SJCRH30 (cell line): ENCODE measurements around the gene ACAN. TPM values are rescaled to one million over a fixed set of nuclear protein-coding genes. Genes with fewer than 3 reads are reported as not detected.
A peak's percentile ranks its signal among the peaks of the same experiment; 100 is the strongest.

Source experiments
- DNase-seq, 2 experiments: peaks; one replicate each; pipeline ENCODE4 v3.0.0-alpha.2; 2015 to 2020
- H3K27ac ChIP-seq: fragments of 250-450 bp; sonication (Bioruptor Pico); 2 replicates; pipeline ENCODE4 v1.5.1; 2020; ENCODE audit warnings: mild to moderate bottlenecking, moderate library complexity
- H3K27me3 ChIP-seq: fragments of 250-450 bp; sonication (Bioruptor Pico); 2 replicates; pipeline ENCODE4 v1.5.1; 2020; ENCODE audit warnings: mild to moderate bottlenecking, moderate library complexity
- H3K36me3 ChIP-seq: fragments of 250-450 bp; sonication (Bioruptor Pico); 2 replicates; pipeline ENCODE4 v1.5.1; 2020; ENCODE audit warnings: mild to moderate bottlenecking, moderate library complexity
- H3K4me1 ChIP-seq: fragments of 250-450 bp; sonication (Bioruptor Pico); 2 replicates; pipeline ENCODE4 v1.5.1; 2020; ENCODE audit warnings: mild to moderate bottlenecking, moderate library complexity
- H3K4me3 ChIP-seq: fragments of 250-450 bp; sonication (Bioruptor Pico); 2 replicates; pipeline ENCODE4 v1.5.1; 2020; ENCODE audit warnings: mild to moderate bottlenecking, moderate library complexity
- H3K9me3 ChIP-seq: fragments of 250-450 bp; sonication (Bioruptor Pico); replicated peaks from 2 replicates; pipeline ENCODE4 v1.5.1; 2020; ENCODE audit warnings: mild to moderate bottlenecking, moderate library complexity
- total RNA-seq: library from RNA; depleted of rRNA; stranded (reverse); fragments of >200 nt; shearing (Covaris generic); gene quantifications from 2 replicates; pipeline ENCODE4 v1.2.3, GENCODE V29; 2014; rRNA removed

Gene ACAN
- total RNA-seq = not detected in 2 replicates

GRCh38 chr15:88803241-88803919, at the start of gene ACAN:
ACAN (plus strand) TSS chr15:88803436; CDS start chr15:88836207, 32,771 bp downstream.
- no peaks in the 10 kb centered on the region for H3K36me3 ChIP-seq
- H3K9me3 ChIP-seq = no peaks in the 10 kb centered on the region
- no peak within 1 kb of the TSS for H3K4me3 ChIP-seq
- no peak for DNase-seq
- no peaks in the 10 kb centered on the region for H3K27me3 ChIP-seq
- H3K4me1 ChIP-seq = no peaks in the 10 kb centered on the region
- H3K27ac ChIP-seq = no peak within 1 kb of the TSS

- Histone ChIP-seq H3K36me3 (no peaks in the 10 kb centered on the region), H3K9me3 (no peaks in the 10 kb centered on the region), H3K27me3 (no peaks in the 10 kb centered on the region), H3K27ac (no peak overlapping the region), H3K4me1 (no peaks in the 10 kb centered on the region), H3K4me3 (no peak overlapping the region)
- no peak for DNase-seq
Measured at GRCh38 chr15:88756521-88756920, 46.7 kb upstream of the ACAN start.

- no peaks in the 10 kb centered on the region for H3K9me3 ChIP-seq
- no peaks in the 10 kb centered on the region for H3K4me1 ChIP-seq
- no peak overlapping the region for H3K4me3 ChIP-seq
- no peak overlapping the region for H3K27ac ChIP-seq
- no peaks in the 10 kb centered on the region for H3K27me3 ChIP-seq
- H3K36me3 ChIP-seq = no peaks in the 10 kb centered on the region
- DNase-seq = no peak
Measured at GRCh38 chr15:88756921-88757320, 46.3 kb upstream of the ACAN start.

- Histone ChIP-seq H3K27me3 (0 out of 2 replicates have a peak, but pooled peaks cover 2% of the 10 kb centered on the region), H3K36me3 (no peaks in the 10 kb centered on the region)
Measured at GRCh38 chr15:88759872-88760271, 43.4 kb upstream of the ACAN start.

GRCh38 chr15:88764448-88764847, 38.8 kb upstream of the ACAN start:
- Histone ChIP-seq H3K27ac (no peak overlapping the region), H3K4me1 (no peaks in the 10 kb centered on the region), H3K4me3 (no peak overlapping the region), H3K9me3 (no peaks in the 10 kb centered on the region), H3K36me3 (no peaks in the 10 kb centered on the region), H3K27me3 (peaks cover 8% of the 10 kb centered on the region; the same call in 1 of the 2 replicates)
- no peak for DNase-seq

More at GRCh38 chr15:88759872-88760271, 43.4 kb upstream of the ACAN start:
- Histone ChIP-seq H3K27ac (no peak overlapping the region), H3K9me3 (no peaks in the 10 kb centered on the region), H3K4me1 (no peaks in the 10 kb centered on the region), H3K4me3 (no peak overlapping the region)
- DNase-seq = no peak

- Histone ChIP-seq H3K4me1 (no peaks in the 10 kb centered on the region), H3K27me3 (peaks cover 8% of the 10 kb centered on the region; the same call in 1 of the 2 replicates), H3K4me3 (no peak overlapping the region), H3K27ac (no peak overlapping the region), H3K9me3 (no peaks in the 10 kb centered on the region; the same call in 1 of the 2 replicates), H3K36me3 (no peaks in the 10 kb centered on the region)
- DNase-seq = no peak
Measured at GRCh38 chr15:88765212-88765611, 38.0 kb upstream of the ACAN start.

- DNase-seq = no peak
- Histone ChIP-seq H3K27ac (no peak overlapping the region), H3K27me3 (peaks cover 6% of the 10 kb centered on the region; the same call in 1 of the 2 replicates), H3K4me3 (no peak overlapping the region), H3K9me3 (no peaks in the 10 kb centered on the region; the same call in 1 of the 2 replicates), H3K36me3 (no peaks in the 10 kb centered on the region), H3K4me1 (no peaks in the 10 kb centered on the region)
Measured at GRCh38 chr15:88769161-88769971, 33.9 kb upstream of the ACAN start.

GRCh38 chr15:88775776-88776175, 27.5 kb upstream of the ACAN start:
- Histone ChIP-seq H3K4me1 (peaks cover 4% of the 10 kb centered on the region), H3K4me3 (no peak overlapping the region), H3K9me3 (0 out of 2 replicates have a peak, but pooled peaks cover 2% of the 10 kb centered on the region), H3K27ac (no peak overlapping the region), H3K36me3 (no peaks in the 10 kb centered on the region), H3K27me3 (0 out of 2 replicates have a peak, but pooled peaks cover 3% of the 10 kb centered on the region)
- no peak for DNase-seq

GRCh38 chr15:88776646-88777045, 26.6 kb upstream of the ACAN start:
- Histone ChIP-seq H3K36me3 (no peaks in the 10 kb centered on the region), H3K27ac (peak overlapping the region; percentile 62), H3K27me3 (0 out of 2 replicates have a peak, but pooled peaks cover 8% of the 10 kb centered on the region), H3K4me3 (no peak overlapping the region), H3K9me3 (0 out of 2 replicates have a peak, but pooled peaks cover 2% of the 10 kb centered on the region), H3K4me1 (peaks cover 4% of the 10 kb centered on the region)
- DNase-seq = peak; percentile 73 to 84

GRCh38 chr15:88779944-88780343, 23.3 kb upstream of the ACAN start:
- Histone ChIP-seq H3K27me3 (0 out of 2 replicates have a peak, but pooled peaks cover 10% of the 10 kb centered on the region), H3K4me1 (peaks cover 4% of the 10 kb centered on the region), H3K4me3 (no peak overlapping the region), H3K9me3 (0 out of 2 replicates have a peak, but pooled peaks cover 2% of the 10 kb centered on the region), H3K36me3 (no peaks in the 10 kb centered on the region), H3K27ac (no peak overlapping the region)
- no peak for DNase-seq

GRCh38 chr15:88782465-88782864, 20.8 kb upstream of the ACAN start:
- no peak for DNase-seq

GRCh38 chr15:88785217-88785616, 18.0 kb upstream of the ACAN start:
- DNase-seq = no peak
- H3K36me3 ChIP-seq = no peaks in the 10 kb centered on the region
- H3K27me3 ChIP-seq = peaks cover 15% of the 10 kb centered on the region; the same call in 1 of the 2 replicates
- no peak overlapping the region for H3K27ac ChIP-seq
- no peaks in the 10 kb centered on the region for H3K4me1 ChIP-seq
- H3K9me3 ChIP-seq = no peaks in the 10 kb centered on the region
- no peak overlapping the region for H3K4me3 ChIP-seq

More at GRCh38 chr15:88782465-88782864, 20.8 kb upstream of the ACAN start:
- Histone ChIP-seq H3K9me3 (no peaks in the 10 kb centered on the region), H3K27ac (no peak overlapping the region), H3K36me3 (no peaks in the 10 kb centered on the region), H3K4me3 (no peak overlapping the region), H3K4me1 (no peaks in the 10 kb centered on the region), H3K27me3 (peaks cover 16% of the 10 kb centered on the region; the same call in 1 of the 2 replicates)

GRCh38 chr15:88788036-88788435, 15.2 kb upstream of the ACAN start:
- H3K27me3 ChIP-seq = peaks cover 14% of the 10 kb centered on the region
- no peak overlapping the region for H3K27ac ChIP-seq
- no peaks in the 10 kb centered on the region for H3K36me3 ChIP-seq
- H3K9me3 ChIP-seq = no peaks in the 10 kb centered on the region
- no peaks in the 10 kb centered on the region; the same call in 1 of the 2 replicates for H3K4me1 ChIP-seq
- no peak overlapping the region for H3K4me3 ChIP-seq
- DNase-seq = no peak

- Histone ChIP-seq H3K4me3 (no peak overlapping the region), H3K27ac (no peak overlapping the region), H3K36me3 (no peaks in the 10 kb centered on the region), H3K27me3 (peaks cover 14% of the 10 kb centered on the region), H3K9me3 (no peaks in the 10 kb centered on the region), H3K4me1 (peaks cover 7% of the 10 kb centered on the region)
- no peak for DNase-seq
Measured at GRCh38 chr15:88788816-88789215, 14.4 kb upstream of the ACAN start.

- Histone ChIP-seq H3K4me3 (no peak overlapping the region), H3K36me3 (no peaks in the 10 kb centered on the region), H3K27ac (no peak overlapping the region), H3K27me3 (peaks cover 14% of the 10 kb centered on the region), H3K9me3 (no peaks in the 10 kb centered on the region), H3K4me1 (peaks cover 16% of the 10 kb centered on the region)
- no peak for DNase-seq
Measured at GRCh38 chr15:88790486-88790885, 12.8 kb upstream of the ACAN start.
